ENCODE data around the gene KIF5C. TPM values are rescaled to one million over a fixed set of nuclear protein-coding genes. Genes with fewer than 3 reads are reported as not detected.
A peak's percentile ranks its signal among the peaks of the same experiment; 100 is the strongest.

KIF5C gene
- total RNA-seq, 2 donors from 2014 or later = 1.6 to 3.4 TPM

- H3K9ac ChIP-seq (ENCODE audit: low read depth in 2 of 2, low read length in 2 of 2) = no peak overlapping the region
- no peaks in the 10 kb centered on the region for H3K9me3 ChIP-seq
- H3K27ac ChIP-seq = no peak overlapping the region
- TF ChIP-seq, protein P1, sequence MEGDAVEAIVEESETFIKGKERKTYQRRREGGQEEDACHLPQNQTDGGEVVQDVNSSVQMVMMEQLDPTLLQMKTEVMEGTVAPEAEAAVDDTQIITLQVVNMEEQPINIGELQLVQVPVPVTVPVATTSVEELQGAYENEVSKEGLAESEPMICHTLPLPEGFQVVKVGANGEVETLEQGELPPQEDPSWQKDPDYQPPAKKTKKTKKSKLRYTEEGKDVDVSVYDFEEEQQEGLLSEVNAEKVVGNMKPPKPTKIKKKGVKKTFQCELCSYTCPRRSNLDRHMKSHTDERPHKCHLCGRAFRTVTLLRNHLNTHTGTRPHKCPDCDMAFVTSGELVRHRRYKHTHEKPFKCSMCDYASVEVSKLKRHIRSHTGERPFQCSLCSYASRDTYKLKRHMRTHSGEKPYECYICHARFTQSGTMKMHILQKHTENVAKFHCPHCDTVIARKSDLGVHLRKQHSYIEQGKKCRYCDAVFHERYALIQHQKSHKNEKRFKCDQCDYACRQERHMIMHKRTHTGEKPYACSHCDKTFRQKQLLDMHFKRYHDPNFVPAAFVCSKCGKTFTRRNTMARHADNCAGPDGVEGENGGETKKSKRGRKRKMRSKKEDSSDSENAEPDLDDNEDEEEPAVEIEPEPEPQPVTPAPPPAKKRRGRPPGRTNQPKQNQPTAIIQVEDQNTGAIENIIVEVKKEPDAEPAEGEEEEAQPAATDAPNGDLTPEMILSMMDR (IDR thresholded peaks at IDR 0.05) = no peak
- no peaks in the 10 kb centered on the region for H3K36me3 ChIP-seq
- H3K4me1 ChIP-seq = peaks cover 12% of the 10 kb centered on the region
- H3K27me3 ChIP-seq = no peaks in the 10 kb centered on the region
- intact Hi-C loops (cut with DNase I) = no loop called here
- DNase-seq = no peak
- H3K4me3 ChIP-seq = no peak overlapping the region
Observed at GRCh38 chr2:149062531-149062930, 187.5 kb downstream of the KIF5C start.

DNA sequence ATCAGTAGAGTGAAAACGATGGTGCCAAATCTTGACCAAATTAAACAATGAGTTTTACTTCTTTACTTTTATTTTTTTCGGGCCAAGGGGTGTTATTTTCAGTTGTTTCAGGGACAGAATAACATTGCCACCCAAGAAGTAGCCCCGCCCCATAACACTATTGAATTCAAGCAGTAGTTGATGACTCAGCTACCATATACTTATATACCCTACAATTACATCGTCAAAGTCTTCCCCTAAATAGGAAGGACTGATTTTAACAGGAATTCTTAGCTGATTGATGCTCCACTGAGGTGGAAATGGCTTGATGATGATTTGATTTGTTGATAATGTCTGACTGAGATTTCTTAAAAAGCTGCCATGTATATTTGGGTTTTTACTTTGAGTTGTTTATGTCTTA is 188.2 kb downstream of the KIF5C start:
- intact Hi-C loops (cut with DNase I) = no loop called here
- no peaks in the 10 kb centered on the region for H3K27me3 ChIP-seq
- TF ChIP-seq, protein P1 (IDR thresholded peaks at IDR 0.05) = no peak
- peaks cover 12% of the 10 kb centered on the region for H3K4me1 ChIP-seq
- no peak overlapping the region for H3K27ac ChIP-seq
- H3K4me3 ChIP-seq = no peak overlapping the region
- H3K36me3 ChIP-seq = no peaks in the 10 kb centered on the region
- H3K9ac ChIP-seq (ENCODE audit: low read depth in 2 of 2, low read length in 2 of 2) = no peak overlapping the region
- no peaks in the 10 kb centered on the region for H3K9me3 ChIP-seq
- DNase-seq = peak; percentile 37

GRCh38 chr2:149064365-149064841 is 189.4 kb downstream of the KIF5C start:
- H3K9ac ChIP-seq (ENCODE audit: low read depth in 2 of 2, low read length in 2 of 2) = no peak overlapping the region
- intact Hi-C loops (cut with DNase I) = no loop called here
- TF ChIP-seq, protein P1 (IDR thresholded peaks at IDR 0.05) = no peak
- DNase-seq = peak; percentile 46
- H3K4me1 ChIP-seq = peaks cover 12% of the 10 kb centered on the region
- no peaks in the 10 kb centered on the region for H3K9me3 ChIP-seq
- no peaks in the 10 kb centered on the region for H3K27me3 ChIP-seq
- no peaks in the 10 kb centered on the region for H3K36me3 ChIP-seq
- H3K4me3 ChIP-seq = no peak overlapping the region
- peak overlapping the region; percentile 19 for H3K27ac ChIP-seq

- H3K9ac ChIP-seq (ENCODE audit: low read depth in 2 of 2, low read length in 2 of 2) = no peak overlapping the region
- H3K9me3 ChIP-seq = no peaks in the 10 kb centered on the region
- peak overlapping the region; percentile 19 for H3K27ac ChIP-seq
- H3K4me3 ChIP-seq = no peak overlapping the region
- peaks cover 12% of the 10 kb centered on the region for H3K4me1 ChIP-seq
- H3K27me3 ChIP-seq = no peaks in the 10 kb centered on the region
- TF ChIP-seq, protein P1 (IDR thresholded peaks at IDR 0.05) = no peak
- intact Hi-C loops (cut with DNase I) = no loop called here
- DNase-seq = no peak
- no peaks in the 10 kb centered on the region for H3K36me3 ChIP-seq
Observed at GRCh38 chr2:149064856-149065630, 190.0 kb downstream of the KIF5C start.

DNA sequence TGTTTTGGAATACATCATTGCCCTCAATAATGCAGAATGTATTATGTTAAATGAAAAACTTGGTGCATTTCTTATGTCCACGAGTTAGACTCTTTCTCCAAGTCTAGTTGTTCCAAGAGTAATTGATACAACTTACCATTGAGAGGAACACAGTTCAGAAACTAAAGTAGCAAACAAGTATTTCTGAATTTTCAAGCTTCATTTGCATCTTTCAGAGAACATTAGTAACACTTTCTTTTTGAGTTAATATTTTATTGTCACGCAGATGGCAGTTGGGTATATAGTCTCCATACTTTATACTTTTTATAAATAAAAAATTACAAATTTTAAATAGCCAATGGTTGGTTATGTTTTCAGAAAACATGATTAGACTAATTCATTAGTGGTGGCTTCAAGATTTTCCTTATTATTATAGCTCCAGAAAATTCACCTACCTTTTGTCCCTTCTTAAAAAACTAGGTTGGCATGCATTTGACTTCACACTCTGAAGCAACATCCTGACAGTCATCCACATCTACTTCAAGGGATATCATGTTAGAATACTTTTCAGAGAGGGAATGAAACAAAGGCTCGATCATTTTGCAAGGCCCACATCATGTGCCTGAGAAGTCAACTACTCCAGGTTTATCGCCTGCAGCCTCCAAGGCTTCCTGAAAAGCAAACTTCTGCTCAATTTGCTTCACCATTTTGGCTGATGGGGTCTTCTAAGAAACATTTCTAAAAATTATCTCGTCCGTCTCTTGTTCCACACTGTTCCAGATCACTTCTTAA is 193.4 kb downstream of the KIF5C start:
- no peak overlapping the region for H3K9ac ChIP-seq (ENCODE audit: low read depth in 2 of 2, low read length in 2 of 2)
- intact Hi-C loops (cut with DNase I) = no loop called here
- TF ChIP-seq, protein P1 (IDR thresholded peaks at IDR 0.05) = no peak

More for the DNA sequence above, 193.4 kb downstream of the KIF5C start:
- no peaks in the 10 kb centered on the region for H3K36me3 ChIP-seq
- H3K27ac ChIP-seq = no peak overlapping the region
- H3K4me1 ChIP-seq = peaks cover 12% of the 10 kb centered on the region
- no peaks in the 10 kb centered on the region for H3K9me3 ChIP-seq
- DNase-seq = no peak
- H3K4me3 ChIP-seq = no peak overlapping the region
- H3K27me3 ChIP-seq = no peaks in the 10 kb centered on the region

Measured in colonic mucosa (tissue), 4 donors.